Measurements from ENCODE around the gene LRRC46. TPM values are rescaled to one million over a fixed set of nuclear protein-coding genes. Genes with fewer than 3 reads are reported as not detected.

LRRC46 gene
- total RNA-seq, 2 donors from 2014 or later, result 0.59 TPM; not detected in 1

GRCh38 chr17:47837401-47838039 is 6.0 kb downstream of the LRRC46 start:
- no peaks in the 10 kb centered on the region for H3K27me3 ChIP-seq
- DNase-seq (ENCODE audit: low spot score), result no peak
- no peak for TF ChIP-seq CTCF (IDR thresholded peaks at IDR 0.05)
- H3K27ac ChIP-seq, result no peak overlapping the region
- H3K36me3 ChIP-seq, result peaks cover 5% of the 10 kb centered on the region
- H3K4me1 ChIP-seq, result peaks cover 0 to 27% of the 10 kb centered on the region in 2 donors
- H3K4me3 ChIP-seq, result no peak overlapping the region
- H3K9me3 ChIP-seq, result no peaks in the 10 kb centered on the region

- Histone ChIP-seq H3K27me3 (no peaks in the 10 kb centered on the region), H3K27ac (no peak overlapping the region), H3K4me1 (peaks cover 0 to 27% of the 10 kb centered on the region in 2 donors), H3K9me3 (no peaks in the 10 kb centered on the region), H3K4me3 (no peak overlapping the region), H3K36me3 (peaks cover 5% of the 10 kb centered on the region)
- no peak for DNase-seq (ENCODE audit: low spot score)
- no peak for TF ChIP-seq CTCF (IDR thresholded peaks at IDR 0.05)
Observed at GRCh38 chr17:47838636-47839035, 7.2 kb downstream of the LRRC46 start.

- TF ChIP-seq CTCF (IDR thresholded peaks at IDR 0.05), result no peak
- Histone ChIP-seq H3K27me3 (no peaks in the 10 kb centered on the region), H3K4me1 (peaks cover 0 to 27% of the 10 kb centered on the region in 2 donors), H3K36me3 (peaks cover 5% of the 10 kb centered on the region), H3K9me3 (no peaks in the 10 kb centered on the region), H3K27ac (no peak overlapping the region), H3K4me3 (no peak overlapping the region)
- no peak for DNase-seq (ENCODE audit: low spot score)
Observed at GRCh38 chr17:47839071-47839470, 7.6 kb downstream of the LRRC46 start.

GRCh38 chr17:47840001-47840741 is 8.7 kb downstream of the LRRC46 start:
- Histone ChIP-seq H3K27ac (peak overlapping the region; percentile 71 to 74), H3K27me3 (no peaks in the 10 kb centered on the region), H3K36me3 (peaks cover 5% of the 10 kb centered on the region), H3K4me1 (peaks cover 0 to 27% of the 10 kb centered on the region in 2 donors), H3K9me3 (no peaks in the 10 kb centered on the region), H3K4me3 (peak overlapping the region; percentile 68 to 81)
- TF ChIP-seq CTCF (IDR thresholded peaks at IDR 0.05), result no peak
- no peak for DNase-seq (ENCODE audit: low spot score)

GRCh38 chr17:47840742-47841487 is 9.4 kb downstream of the LRRC46 start, which contains the start of gene SCRN2:
TSS of gene SCRN2 (minus strand) at chr17:47841273. CDS start at chr17:47840843, 430 bp downstream.
- Histone ChIP-seq H3K4me3 (peak within 1 kb of the TSS; percentile 68 to 81), H3K27ac (peak within 1 kb of the TSS; percentile 71 to 74), H3K36me3 (peaks cover 5% of the 10 kb centered on the region), H3K9me3 (no peaks in the 10 kb centered on the region), H3K27me3 (no peaks in the 10 kb centered on the region), H3K4me1 (peaks cover 0 to 27% of the 10 kb centered on the region in 2 donors)
- TF ChIP-seq CTCF (IDR thresholded peaks at IDR 0.05), result peak; percentile 97 to 98
- peak; percentile 93 for DNase-seq (ENCODE audit: low spot score)

Data from right atrium auricular region (tissue), 2 donors.